WTC11 (cell line): ENCODE data around the gene ILKAP. TPM values are rescaled to one million over a fixed set of nuclear protein-coding genes. Genes with fewer than 3 reads are reported as not detected.

Source experiments
- ATAC-seq: fragments of 200-7000 bp; cut with Tn5 transposase; 2 replicates; pipeline ENCODE4 v1.10.0; 2021; ENCODE audit warnings: mild to moderate bottlenecking, moderate library complexity
- CTCF ChIA-PET: fragments of 300-600 bp; sonication (Branson Sonifier 250); formaldehyde crosslinking; loops from one replicate; lab custom pipeline; 2021; ENCODE audit warnings: antibody characterized with exemption; lab: Charles Lee
- POLR2A ChIA-PET: fragments of 350-600 bp; sonication (Branson Sonifier 250); formaldehyde crosslinking; loops from one replicate; lab custom pipeline; 2021; ENCODE audit warnings: antibody characterized with exemption; lab: Charles Lee
- DNase-seq: peaks from one replicate; pipeline ENCODE4 v3.0.0; 2021; ENCODE audit warnings: low spot score
- H3K27ac Mint-ChIP-seq: 2 replicates; pipeline ENCODE4 v1.8.0; 2021; ENCODE audit warnings: mixed read lengths
- H3K27me3 Mint-ChIP-seq: 2 replicates; pipeline ENCODE4 v1.8.0; 2021; ENCODE audit warnings: low read depth, mild to moderate bottlenecking, moderate library complexity, mixed read lengths
- H3K36me3 Mint-ChIP-seq: 2 replicates; pipeline ENCODE4 v1.8.0; 2021; ENCODE audit warnings: mixed read lengths
- H3K4me1 Mint-ChIP-seq: 2 replicates; pipeline ENCODE4 v1.8.0; 2022; ENCODE audit warnings: mixed read lengths
- H3K4me3 Mint-ChIP-seq: 2 replicates; pipeline ENCODE4 v1.8.0; 2021; ENCODE audit warnings: mild to moderate bottlenecking, moderate library complexity, mixed read lengths
- H3K9me3 Mint-ChIP-seq: 2 replicates; pipeline ENCODE4 v1.8.0; 2021; ENCODE audit warnings: mixed read lengths
- AFF4 ChIP-seq: sonication (generic); formaldehyde crosslinking; IDR thresholded peaks from 2 replicates; pipeline ENCODE4 v1.8.1; 2023; ENCODE audit warnings: mild to moderate bottlenecking, missing genetic modification reagents, borderline replicate concordance
- CREM ChIP-seq: sonication (generic); formaldehyde crosslinking; IDR thresholded peaks from 2 replicates; pipeline ENCODE4 v1.8.1; 2022; ENCODE audit warnings: mild to moderate bottlenecking, missing genetic modification reagents, moderate library complexity
- E2F4 ChIP-seq: sonication (generic); formaldehyde crosslinking; IDR thresholded peaks from 2 replicates; pipeline ENCODE4 v1.8.1; 2022; ENCODE audit warnings: low read depth, mild to moderate bottlenecking, moderate library complexity, missing genetic modification reagents, borderline replicate concordance
- FOXK1 ChIP-seq: sonication (generic); formaldehyde crosslinking; IDR thresholded peaks from 2 replicates; pipeline ENCODE4 v1.8.0; 2022; ENCODE audit warnings: mild to moderate bottlenecking, moderate library complexity, missing genetic modification reagents
- GTF2I ChIP-seq: fragments of 250-450 bp; sonication (Bioruptor Pico); conservative IDR thresholded peaks from 2 replicates; pipeline ENCODE4 v1.4.0; 2021; ENCODE audit warnings: mild to moderate bottlenecking
- HMGA2 ChIP-seq: fragments of 250-450 bp; sonication (Bioruptor Pico); IDR thresholded peaks from 2 replicates; pipeline ENCODE4 v1.4.0; 2021; ENCODE audit warnings: mild to moderate bottlenecking, moderate library complexity
- IRF2 ChIP-seq: sonication (generic); formaldehyde crosslinking; IDR thresholded peaks from 2 replicates; pipeline ENCODE4 v1.8.0; 2022; ENCODE audit warnings: low read depth, missing genetic modification reagents, borderline replicate concordance
- MAX ChIP-seq: sonication (generic); formaldehyde crosslinking; IDR thresholded peaks from 2 replicates; pipeline ENCODE4 v1.8.0; 2022; ENCODE audit warnings: mild to moderate bottlenecking, missing genetic modification reagents
- NFYB ChIP-seq: sonication (generic); formaldehyde crosslinking; conservative IDR thresholded peaks from 2 replicates; pipeline ENCODE4 v1.8.0; 2022; ENCODE audit warnings: low read depth, missing genetic modification reagents
- NR3C1 ChIP-seq: sonication (generic); formaldehyde crosslinking; conservative IDR thresholded peaks from 2 replicates; pipeline ENCODE4 v1.8.1; 2023; ENCODE audit warnings: low read depth, mild to moderate bottlenecking, missing genetic modification reagents
- RELA ChIP-seq: sonication (generic); formaldehyde crosslinking; IDR thresholded peaks from 2 replicates; pipeline ENCODE4 v1.8.1; 2022; ENCODE audit warnings: missing genetic modification reagents, mild to moderate bottlenecking, borderline replicate concordance
- SMAD3 ChIP-seq: sonication (generic); formaldehyde crosslinking; IDR thresholded peaks from 2 replicates; pipeline ENCODE4 v1.8.0; 2022; ENCODE audit warnings: missing genetic modification reagents, mild to moderate bottlenecking, borderline replicate concordance
- SOX15 ChIP-seq: fragments of 250-450 bp; sonication (Bioruptor Pico); IDR thresholded peaks from 2 replicates; pipeline ENCODE4 v1.9.0; 2021; ENCODE audit warnings: mild to moderate bottlenecking
- SP1 ChIP-seq: sonication (generic); formaldehyde crosslinking; conservative IDR thresholded peaks from 2 replicates; pipeline ENCODE4 v1.8.1; 2022; ENCODE audit warnings: missing genetic modification reagents
- ZBTB43 ChIP-seq: sonication (generic); formaldehyde crosslinking; IDR thresholded peaks from 2 replicates; pipeline ENCODE4 v1.8.1; 2023; ENCODE audit warnings: mild to moderate bottlenecking, missing genetic modification reagents
- ZNF232 ChIP-seq: sonication (generic); formaldehyde crosslinking; IDR thresholded peaks from 2 replicates; pipeline ENCODE4 v1.8.0; 2022; ENCODE audit warnings: mild to moderate bottlenecking, missing genetic modification reagents
- ZNF423 ChIP-seq: fragments of 250-450 bp; sonication (Bioruptor Pico); IDR thresholded peaks from 2 replicates; pipeline ENCODE4 v2.1.2; 2022; ENCODE audit warnings: mild to moderate bottlenecking, moderate library complexity
- total RNA-seq: library from RNA; stranded (reverse); gene quantifications from 3 replicates; pipeline ENCODE4 v1.2.3, GENCODE V29; 2021
- TF ChIP-seq, protein P1 (sequence below): sonication (generic); formaldehyde crosslinking; IDR thresholded peaks from 2 replicates; pipeline ENCODE4 v1.8.0; 2023; ENCODE audit warnings: mild to moderate bottlenecking, missing genetic modification reagents
- TF ChIP-seq, protein P2 (sequence below): sonication (generic); formaldehyde crosslinking; IDR thresholded peaks from 2 replicates; pipeline ENCODE4 v1.8.1; 2023; ENCODE audit warnings: mild to moderate bottlenecking, missing genetic modification reagents, moderate library complexity

ILKAP gene
- total RNA-seq, 1 experiment from 2014 or later, result 32.7 TPM

DNA sequence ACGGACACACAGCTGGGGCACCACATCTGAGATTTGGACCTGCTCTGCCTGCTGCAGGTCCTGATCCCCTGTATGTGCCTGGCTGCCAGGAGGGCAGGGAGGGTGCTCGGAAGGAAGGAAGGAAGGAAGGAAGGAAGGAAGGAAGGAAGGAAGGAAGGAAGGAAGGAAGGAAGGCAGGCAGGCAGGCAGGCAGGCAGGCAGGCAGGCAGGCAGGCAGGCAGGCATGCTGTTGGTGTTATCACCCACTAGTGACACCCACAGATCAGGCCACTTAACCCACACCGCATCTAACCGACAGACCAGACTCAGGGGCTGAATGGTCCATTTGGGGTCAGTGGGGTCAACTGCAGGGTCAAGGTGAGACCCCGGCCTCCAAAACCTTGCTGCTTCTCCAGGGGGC, 59.2 kb downstream of the ILKAP start (continued):
- TF ChIP-seq, protein P1, sequence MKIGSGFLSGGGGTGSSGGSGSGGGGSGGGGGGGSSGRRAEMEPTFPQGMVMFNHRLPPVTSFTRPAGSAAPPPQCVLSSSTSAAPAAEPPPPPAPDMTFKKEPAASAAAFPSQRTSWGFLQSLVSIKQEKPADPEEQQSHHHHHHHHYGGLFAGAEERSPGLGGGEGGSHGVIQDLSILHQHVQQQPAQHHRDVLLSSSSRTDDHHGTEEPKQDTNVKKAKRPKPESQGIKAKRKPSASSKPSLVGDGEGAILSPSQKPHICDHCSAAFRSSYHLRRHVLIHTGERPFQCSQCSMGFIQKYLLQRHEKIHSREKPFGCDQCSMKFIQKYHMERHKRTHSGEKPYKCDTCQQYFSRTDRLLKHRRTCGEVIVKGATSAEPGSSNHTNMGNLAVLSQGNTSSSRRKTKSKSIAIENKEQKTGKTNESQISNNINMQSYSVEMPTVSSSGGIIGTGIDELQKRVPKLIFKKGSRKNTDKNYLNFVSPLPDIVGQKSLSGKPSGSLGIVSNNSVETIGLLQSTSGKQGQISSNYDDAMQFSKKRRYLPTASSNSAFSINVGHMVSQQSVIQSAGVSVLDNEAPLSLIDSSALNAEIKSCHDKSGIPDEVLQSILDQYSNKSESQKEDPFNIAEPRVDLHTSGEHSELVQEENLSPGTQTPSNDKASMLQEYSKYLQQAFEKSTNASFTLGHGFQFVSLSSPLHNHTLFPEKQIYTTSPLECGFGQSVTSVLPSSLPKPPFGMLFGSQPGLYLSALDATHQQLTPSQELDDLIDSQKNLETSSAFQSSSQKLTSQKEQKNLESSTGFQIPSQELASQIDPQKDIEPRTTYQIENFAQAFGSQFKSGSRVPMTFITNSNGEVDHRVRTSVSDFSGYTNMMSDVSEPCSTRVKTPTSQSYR (CRISPR knock-in tag), result no peak
- TF ChIP-seq MAX (CRISPR knock-in tag) (no peak), FOXK1 (CRISPR knock-in tag) (no peak), E2F4 (CRISPR knock-in tag) (no peak)

GRCh38 chr2:238143239-238143951, 60.1 kb downstream of the ILKAP start:
- Mint-ChIP-seq H3K27ac (no peak overlapping the region), H3K9me3 (no peaks in the 10 kb centered on the region), H3K4me3 (no peak overlapping the region), H3K27me3 (no peaks in the 10 kb centered on the region), H3K36me3 (no peaks in the 10 kb centered on the region), H3K4me1 (no peaks in the 10 kb centered on the region)
- ATAC-seq, result no peak
- ChIA-PET POLR2A (interaction anchor here (0.6 kb wide), 1 partner anchor 38 kb away, joined by 5 read pairs; no protein-coding TSS in a partner anchor), CTCF (interaction anchor here (1.1 to 1.5 kb wide), 2 partner anchors 23 to 37 kb away, joined by 3 to 5 read pairs; no protein-coding TSS in a partner anchor)
- no peak for DNase-seq
- TF ChIP-seq SMAD3 (no peak), IRF2 (CRISPR knock-in tag) (no peak), ZNF232 (CRISPR knock-in tag) (no peak), SP1 (CRISPR knock-in tag) (no peak), HMGA2 (CRISPR knock-in tag) (no peak), NFYB (CRISPR knock-in tag) (no peak), ZNF423 (CRISPR knock-in tag) (no peak), AFF4 (CRISPR knock-in tag) (no peak), CREM (no peak), GTF2I (CRISPR knock-in tag) (no peak), ZBTB43 (CRISPR knock-in tag) (no peak), RELA (CRISPR knock-in tag) (no peak), NR3C1 (CRISPR knock-in tag) (no peak), SOX15 (CRISPR knock-in tag) (no peak)
- TF ChIP-seq, protein P1 (CRISPR knock-in tag), result no peak
- TF ChIP-seq, protein P2, sequence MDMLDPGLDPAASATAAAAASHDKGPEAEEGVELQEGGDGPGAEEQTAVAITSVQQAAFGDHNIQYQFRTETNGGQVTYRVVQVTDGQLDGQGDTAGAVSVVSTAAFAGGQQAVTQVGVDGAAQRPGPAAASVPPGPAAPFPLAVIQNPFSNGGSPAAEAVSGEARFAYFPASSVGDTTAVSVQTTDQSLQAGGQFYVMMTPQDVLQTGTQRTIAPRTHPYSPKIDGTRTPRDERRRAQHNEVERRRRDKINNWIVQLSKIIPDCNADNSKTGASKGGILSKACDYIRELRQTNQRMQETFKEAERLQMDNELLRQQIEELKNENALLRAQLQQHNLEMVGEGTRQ (CRISPR knock-in tag), result no peak
